Mesothelial cell of epicardium (in vitro differentiated cells): ENCODE results near the gene PAX5. TPM values are rescaled to one million over a fixed set of nuclear protein-coding genes. Genes with fewer than 3 reads are reported as not detected.

ENCODE experiments used
- DNase-seq, 2 experiments: peaks; one replicate each; pipeline ENCODE4 v3.0.0; 2021; ENCODE audit warnings: low spot score in 2 of 2; ENCODE audit not compliant: unreplicated experiment in 2 of 2
- H3K27ac Mint-ChIP-seq: 2 replicates; pipeline ENCODE4 v1.8.0; 2021; ENCODE audit warnings: mixed read lengths
- H3K27me3 Mint-ChIP-seq: 2 replicates; pipeline ENCODE4 v1.8.0; 2021; ENCODE audit warnings: low read depth, mixed read lengths
- H3K36me3 Mint-ChIP-seq: 2 replicates; pipeline ENCODE4 v1.8.0; 2021; ENCODE audit warnings: mixed read lengths
- H3K4me1 Mint-ChIP-seq: 2 replicates; pipeline ENCODE4 v1.8.0; 2021; ENCODE audit warnings: mixed read lengths
- H3K4me3 Mint-ChIP-seq: 2 replicates; pipeline ENCODE4 v1.8.0; 2021; ENCODE audit warnings: mild to moderate bottlenecking, moderate library complexity, mixed read lengths
- H3K9me3 Mint-ChIP-seq: 2 replicates; pipeline ENCODE4 v1.8.0; 2021; ENCODE audit warnings: mixed read lengths
- CTCF ChIP-seq: fragments of 200-600 bp; sonication (generic); IDR thresholded peaks from one replicate; pipeline ENCODE4 v1.5.0; 2021; ENCODE audit warnings: antibody characterized with exemption; ENCODE audit not compliant: unreplicated experiment
- total RNA-seq: library from RNA; stranded (reverse); gene quantifications from 3 replicates; pipeline ENCODE4 v1.2.1, GENCODE V29; 2021

PAX5 gene
- total RNA-seq, 1 donor from 2014 or later: not detected

- H3K9me3 Mint-ChIP-seq: no peaks in the 10 kb centered on the region
- H3K4me3 Mint-ChIP-seq: no peak overlapping the region
- no peak for DNase-seq
- H3K27ac Mint-ChIP-seq: no peak overlapping the region
- H3K4me1 Mint-ChIP-seq: peaks cover 9% of the 10 kb centered on the region
- no peak for TF ChIP-seq CTCF
- H3K27me3 Mint-ChIP-seq: peaks cover 80% of the 10 kb centered on the region
- no peaks in the 10 kb centered on the region for H3K36me3 Mint-ChIP-seq
These were observed 145.5 kb downstream of the PAX5 start for GRCh38 chr9:36888551-36888950.

GRCh38 chr9:36884721-36885120 is 149.3 kb downstream of the PAX5 start:
- Mint-ChIP-seq H3K27me3 (peaks cover 59% of the 10 kb centered on the region), H3K4me1 (peaks cover 6% of the 10 kb centered on the region), H3K4me3 (no peak overlapping the region), H3K9me3 (no peaks in the 10 kb centered on the region), H3K36me3 (no peaks in the 10 kb centered on the region), H3K27ac (no peak overlapping the region)
- no peak for DNase-seq
- TF ChIP-seq CTCF: no peak

- Mint-ChIP-seq H3K4me1 (peaks cover 6% of the 10 kb centered on the region), H3K27me3 (peaks cover 52% of the 10 kb centered on the region), H3K9me3 (no peaks in the 10 kb centered on the region), H3K36me3 (no peaks in the 10 kb centered on the region), H3K27ac (no peak overlapping the region), H3K4me3 (no peak overlapping the region)
- no peak for DNase-seq
- TF ChIP-seq CTCF: no peak
These were observed 151.5 kb downstream of the PAX5 start for GRCh38 chr9:36882594-36882993.

- Mint-ChIP-seq H3K4me1 (peaks cover 6% of the 10 kb centered on the region), H3K9me3 (no peaks in the 10 kb centered on the region), H3K36me3 (no peaks in the 10 kb centered on the region), H3K27ac (no peak overlapping the region), H3K4me3 (no peak overlapping the region), H3K27me3 (peaks cover 53% of the 10 kb centered on the region)
- TF ChIP-seq CTCF: no peak
- no peak for DNase-seq
These were observed 152.2 kb downstream of the PAX5 start for GRCh38 chr9:36881743-36882441.

- H3K4me1 Mint-ChIP-seq: peaks cover under 1% of the 10 kb centered on the region
These were observed 152.8 kb downstream of the PAX5 start for GRCh38 chr9:36881316-36881715.

More at GRCh38 chr9:36881316-36881715, 152.8 kb downstream of the PAX5 start:
- H3K9me3 Mint-ChIP-seq: no peaks in the 10 kb centered on the region
- DNase-seq: no peak
- no peak overlapping the region for H3K27ac Mint-ChIP-seq
- no peak overlapping the region for H3K4me3 Mint-ChIP-seq
- peaks cover 56% of the 10 kb centered on the region for H3K27me3 Mint-ChIP-seq
- TF ChIP-seq CTCF: no peak
- no peaks in the 10 kb centered on the region for H3K36me3 Mint-ChIP-seq
